Fibroblast of peridontal ligament (primary cell): ENCODE data around the gene NR3C2.
"Not testable (repeated sequence)": the region's sequence is repeated elsewhere in the genome, so short reads cannot be mapped to it uniquely, and the experiment has no call there.

ENCODE experiments used
- DNase-seq: peaks from one replicate; pipeline ENCODE4 v3.0.0-alpha.2; 2010; ENCODE audit errors: extremely low read depth

Gene NR3C2

DNA sequence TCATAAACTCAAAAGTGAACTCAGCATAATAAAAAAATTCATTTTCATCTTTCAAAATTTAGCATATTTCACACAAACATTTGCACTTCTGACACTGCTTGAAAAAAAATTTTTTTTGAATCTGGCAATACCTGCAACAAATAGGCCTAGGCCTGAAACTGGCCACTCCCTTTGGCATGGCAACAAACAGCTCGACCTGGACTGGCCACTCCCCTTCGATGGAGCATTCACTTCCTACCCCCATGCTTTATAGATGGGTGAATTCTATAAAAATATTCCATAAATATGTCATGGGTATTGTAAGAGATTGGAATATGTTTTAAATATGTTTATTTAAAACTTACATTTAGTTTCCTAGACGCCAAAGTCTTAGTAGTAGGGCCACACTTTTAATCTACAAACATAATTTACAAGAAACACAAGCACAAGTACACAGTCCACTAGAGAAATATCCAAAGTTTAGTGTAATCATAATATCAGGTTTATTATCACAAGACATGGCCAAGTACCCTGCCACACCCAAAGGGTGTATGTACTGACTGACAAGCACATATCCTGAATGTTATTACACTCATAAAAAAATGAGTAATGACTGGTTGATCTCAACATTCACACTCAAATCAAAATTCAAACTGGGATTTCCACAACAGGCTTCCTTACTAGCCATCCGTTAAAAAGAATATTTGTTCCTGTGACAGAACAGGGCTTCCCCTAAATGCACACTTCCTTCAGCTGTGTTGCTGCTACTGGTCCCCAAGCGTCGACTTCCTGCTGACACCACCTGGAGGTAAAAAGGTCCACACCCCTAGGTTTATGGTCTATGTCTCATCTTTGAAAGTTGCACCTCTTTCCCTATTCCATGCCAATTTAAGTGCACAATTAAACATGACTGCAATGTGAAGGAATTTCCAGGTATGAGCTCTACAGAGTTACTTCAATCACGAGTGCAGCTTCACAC is 271.5 kb downstream of the NR3C2 start:
- DNase-seq, result no peak

DNA sequence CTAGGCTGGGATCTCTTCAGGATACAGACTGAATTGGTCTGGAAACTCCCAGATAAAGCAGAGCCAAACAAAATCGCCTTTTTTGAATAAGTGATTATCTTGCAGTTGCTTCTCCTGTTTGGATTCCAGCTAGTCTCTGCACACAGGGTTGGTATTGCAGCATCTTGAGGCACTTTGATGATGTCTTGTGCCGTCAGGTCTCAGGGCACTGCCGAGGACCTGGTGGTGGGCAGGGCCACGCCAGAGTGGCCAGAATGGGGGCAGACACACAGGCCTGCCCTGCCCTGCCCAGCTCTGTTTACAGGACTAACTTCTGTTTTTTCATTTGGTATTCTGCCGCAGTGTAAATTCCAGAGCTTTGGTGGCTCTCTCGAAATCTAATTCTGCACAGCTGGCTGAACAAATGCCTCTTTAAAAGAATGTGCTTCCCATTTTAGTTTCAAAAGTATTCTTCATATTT is 276.1 kb downstream of the NR3C2 start:
- no peak for DNase-seq

DNA sequence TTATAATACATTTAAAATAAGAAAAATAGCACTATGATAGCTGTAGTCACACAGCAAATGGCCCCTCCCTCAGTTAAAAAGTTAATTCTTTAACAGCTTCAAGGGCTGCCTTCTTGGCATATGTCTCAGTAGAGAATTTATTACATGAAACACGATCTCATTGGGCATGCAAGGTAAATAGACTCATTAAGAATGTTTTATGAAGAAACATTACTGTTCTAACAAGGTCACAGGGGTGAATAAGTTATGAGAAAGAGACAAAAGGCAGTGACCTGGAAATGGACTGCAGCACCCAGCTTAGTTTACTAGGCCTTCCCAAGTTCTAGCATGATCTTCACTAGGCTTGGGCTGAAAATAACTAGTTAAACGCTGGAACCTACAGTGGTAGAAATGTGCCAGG is 277.7 kb downstream of the NR3C2 start:
- no peak for DNase-seq

GRCh38 chr4:148162991-148163390 is 279.2 kb downstream of the NR3C2 start:
- no peak for DNase-seq

- DNase-seq, result no peak
Measured at GRCh38 chr4:148162519-148162918, 279.7 kb downstream of the NR3C2 start.

GRCh38 chr4:148161601-148162000 is 280.6 kb downstream of the NR3C2 start:
- no peak for DNase-seq

- DNase-seq, result no peak
Measured at GRCh38 chr4:148159793-148160192, 282.4 kb downstream of the NR3C2 start.

DNA sequence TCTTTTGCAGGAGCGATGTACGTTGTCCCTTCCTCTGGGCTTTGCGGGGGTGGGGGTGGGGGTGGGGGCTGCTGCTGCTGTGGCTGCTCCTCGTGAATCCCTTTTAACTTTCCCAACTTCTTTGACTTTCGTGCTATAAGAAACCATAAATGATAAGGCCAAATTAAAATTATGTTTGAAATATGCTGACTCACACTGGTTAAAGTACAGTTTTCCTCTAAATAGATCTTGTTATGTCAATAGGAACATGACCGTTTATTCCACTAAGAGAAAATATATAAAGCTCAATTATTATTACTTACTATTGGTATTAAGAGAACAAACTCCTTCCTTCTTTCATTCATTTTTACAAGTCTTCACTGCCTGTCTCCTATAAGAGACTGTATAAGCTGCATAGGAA is 287.4 kb downstream of the NR3C2 start:
- DNase-seq, result no peak

DNA sequence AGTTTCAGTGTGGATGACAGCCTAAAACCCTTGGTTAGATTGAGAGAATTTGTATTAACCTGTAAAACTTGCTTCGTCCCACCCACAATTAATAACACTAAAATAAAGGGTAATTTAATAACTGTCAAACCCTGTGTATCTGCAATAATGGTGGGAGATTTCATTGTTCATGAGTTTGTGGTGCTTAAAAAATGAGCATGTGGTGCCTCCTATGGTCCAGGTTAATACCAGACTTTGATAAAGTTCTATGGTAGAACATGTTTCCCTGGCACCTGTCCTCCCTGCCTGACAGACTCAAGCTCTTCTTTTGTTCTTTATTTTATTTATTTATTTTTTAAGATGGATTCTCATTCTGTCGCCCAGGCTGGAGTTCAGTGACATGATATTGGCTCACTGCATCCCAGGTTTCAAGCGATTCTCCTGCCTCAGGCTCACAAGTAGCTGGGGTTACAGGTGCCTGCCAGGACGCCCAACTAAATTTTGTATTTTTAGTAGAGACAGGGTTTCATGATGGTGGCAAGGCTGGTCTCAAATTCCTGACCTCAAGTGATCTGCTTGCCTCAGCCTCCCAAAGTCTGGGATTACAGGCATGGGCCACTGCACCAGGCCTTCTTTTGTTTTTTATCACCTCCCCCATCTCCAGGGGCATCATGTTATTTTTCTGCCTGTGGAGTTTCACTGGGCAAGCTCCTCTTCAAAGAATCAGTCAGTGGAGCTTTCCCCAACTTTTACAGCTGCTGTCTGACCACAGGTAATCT is 289.2 kb downstream of the NR3C2 start:
- DNase-seq, result no peak

- DNase-seq, result no peak
Measured at GRCh38 chr4:148151806-148152205, 290.4 kb downstream of the NR3C2 start.

GRCh38 chr4:148145475-148145874 is 296.7 kb downstream of the NR3C2 start:
- no peak for DNase-seq

DNA sequence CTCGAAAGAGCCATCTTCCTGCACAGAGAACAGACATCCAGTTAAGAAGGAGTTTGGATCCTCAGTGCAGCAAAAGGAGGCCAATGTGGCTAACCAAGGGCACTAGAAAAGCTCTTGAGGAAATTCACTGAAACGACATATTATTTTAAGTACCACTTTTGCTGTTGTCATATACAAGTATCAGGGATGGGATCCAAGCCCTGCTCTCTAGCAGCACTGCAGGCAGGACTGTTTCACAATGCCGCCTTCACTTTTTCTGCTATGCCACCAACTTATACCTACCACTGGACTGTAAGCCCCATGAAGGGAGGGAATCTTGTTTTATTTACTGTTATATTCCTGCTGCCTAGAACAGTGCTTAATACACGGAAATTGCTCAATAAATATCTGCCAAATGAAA is 299.0 kb downstream of the NR3C2 start:
- DNase-seq, result no peak

GRCh38 chr4:148141501-148141900 is 300.7 kb downstream of the NR3C2 start:
- no peak for DNase-seq

GRCh38 chr4:148126825-148127224 is 315.4 kb downstream of the NR3C2 start:
- DNase-seq, result peak; percentile 3

DNA sequence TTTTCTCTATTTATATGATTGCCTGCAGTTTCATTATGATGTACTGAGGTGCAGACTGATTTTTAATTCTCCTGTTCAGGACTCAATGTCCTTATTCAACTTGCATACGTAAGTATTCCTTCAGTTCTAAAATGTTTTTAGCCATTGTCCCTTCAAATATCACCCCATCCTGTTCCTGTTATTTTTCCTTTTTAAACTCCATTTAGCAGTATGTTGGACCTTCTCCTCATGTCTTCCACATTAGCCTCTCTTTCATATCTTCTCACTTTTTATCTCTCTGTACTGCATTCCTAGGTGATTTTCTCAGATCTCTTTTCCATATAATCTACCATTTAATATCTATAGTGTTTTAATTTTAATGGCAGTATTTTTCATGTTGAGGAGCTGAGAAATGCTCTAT is 317.7 kb downstream of the NR3C2 start:
- peak; percentile 3 for DNase-seq

DNA sequence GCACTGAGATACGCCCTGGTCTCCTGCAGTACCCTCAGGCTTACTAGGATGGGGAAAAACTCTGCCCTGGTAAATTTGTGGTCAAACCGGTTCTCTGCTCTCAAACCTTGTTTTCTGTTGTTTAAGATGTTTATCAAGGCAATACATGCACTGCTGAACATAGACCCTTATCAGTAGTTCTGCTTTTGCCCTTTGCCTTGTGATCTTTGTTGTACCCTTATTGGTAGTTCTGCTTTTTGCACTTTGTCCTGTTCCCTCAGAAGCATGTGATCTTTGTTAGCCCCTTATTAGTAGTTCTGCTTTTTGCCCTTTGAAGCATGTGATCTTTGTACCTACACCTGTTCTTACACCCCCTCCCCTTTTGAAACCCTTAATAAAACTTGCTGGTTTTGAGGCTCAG is 319.1 kb downstream of the NR3C2 start:
- not testable (repeated sequence) for DNase-seq

DNA sequence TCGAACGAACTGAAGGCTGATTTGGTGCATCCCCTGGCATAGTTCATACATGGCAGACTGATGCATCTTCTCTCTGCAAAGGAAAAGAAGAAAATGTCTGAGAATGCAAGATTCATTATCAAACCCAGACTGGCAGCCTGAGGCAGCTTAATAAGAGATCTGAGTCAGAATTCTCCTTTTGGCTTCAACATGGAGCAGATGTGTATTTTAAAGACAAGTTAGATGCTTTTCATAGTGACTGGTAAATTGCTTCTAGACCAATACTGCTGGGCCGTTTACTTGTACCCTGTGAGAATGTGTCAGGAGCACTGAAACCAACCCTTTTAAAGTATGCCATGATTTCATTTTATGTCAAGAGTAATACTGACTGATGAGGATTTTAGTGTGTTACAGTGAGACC is 322.0 kb downstream of the NR3C2 start:
- peak; percentile 6 for DNase-seq

DNA sequence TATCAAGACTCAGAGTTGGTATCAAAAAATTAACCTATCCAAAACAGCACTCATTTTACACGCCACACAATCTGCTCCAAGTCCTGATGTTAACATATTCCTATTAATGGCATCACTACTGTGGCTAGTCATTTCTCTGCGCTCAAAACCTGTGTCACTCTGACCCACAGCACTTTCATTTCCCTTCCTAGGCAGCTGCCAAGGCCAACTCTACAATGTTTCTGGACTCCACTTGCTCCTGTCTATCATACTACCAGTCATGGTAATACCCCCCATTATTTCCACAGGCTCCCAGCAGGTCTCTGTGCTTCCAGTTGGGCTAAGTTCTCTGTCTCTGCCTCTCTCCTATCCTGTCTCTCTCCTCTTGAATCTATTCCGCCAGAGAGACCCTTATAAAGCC is 323.6 kb downstream of the NR3C2 start:
- DNase-seq, result no peak

GRCh38 chr4:148118179-148118578 is 324.0 kb downstream of the NR3C2 start:
- DNase-seq, result no peak

DNA sequence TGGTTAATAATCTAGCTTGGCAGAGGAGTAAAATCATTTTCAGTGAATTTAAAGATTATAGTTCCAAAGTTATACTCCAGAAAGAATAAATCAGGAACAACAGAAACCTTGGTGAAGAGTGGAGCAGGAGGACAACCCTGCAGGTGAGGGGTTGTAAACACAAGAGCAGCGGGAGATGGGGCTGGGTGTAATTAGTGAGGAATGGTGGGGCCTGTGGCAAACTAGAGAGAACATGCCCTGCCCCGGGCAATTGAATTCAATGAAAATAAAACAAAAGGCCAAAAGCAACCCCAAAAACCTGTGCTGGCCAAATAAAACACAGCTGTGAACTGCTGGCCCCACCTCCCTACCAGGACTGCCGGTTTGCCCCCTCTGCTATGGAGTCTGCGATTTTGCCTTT is 325.2 kb downstream of the NR3C2 start:
- DNase-seq, result no peak

GRCh38 chr4:148116264-148116663 is 325.9 kb downstream of the NR3C2 start:
- peak; percentile 90 for DNase-seq

GRCh38 chr4:148114436-148114835 is 327.8 kb downstream of the NR3C2 start:
- DNase-seq, result no peak
